Ascending aorta (tissue), 2 donors: ENCODE data around the gene CLMN. TPM values are rescaled to one million over a fixed set of nuclear protein-coding genes. Genes with fewer than 3 reads are reported as not detected.

Source experiments
- DNase-seq, 2 donors: peaks; one replicate each; pipeline ENCODE4 v3.0.0-alpha.2; 2019; ENCODE audit warnings: low spot score in 2 of 2
- H3K27ac ChIP-seq, 2 donors: fragments of 200-600 bp; sonication (generic); one replicate each; pipeline ENCODE4 v1.5.1; 2016 to 2017; ENCODE audit warnings: mild to moderate bottlenecking in 1 of 2
- H3K27me3 ChIP-seq: fragments of 200-600 bp; sonication (generic); one replicate; pipeline ENCODE4 v1.5.1; 2017
- H3K36me3 ChIP-seq, 2 donors: fragments of 200-600 bp; sonication (generic); one replicate each; pipeline ENCODE4 v1.5.1; 2016
- H3K4me1 ChIP-seq, 2 donors: fragments of 200-600 bp; sonication (generic); one replicate each; pipeline ENCODE4 v1.5.1; 2016 to 2017; ENCODE audit warnings: mild to moderate bottlenecking in 1 of 2
- H3K4me3 ChIP-seq, 2 donors: fragments of 200-600 bp; sonication (generic); one replicate each; pipeline ENCODE4 v1.5.1; 2016 to 2017; ENCODE audit warnings: mild to moderate bottlenecking in 1 of 2
- H3K9me3 ChIP-seq, 2 donors: fragments of 200-600 bp; sonication (generic); one replicate each; pipeline ENCODE4 v1.5.1; 2016
- CTCF ChIP-seq, 3 experiments: fragments of 200-600 bp in 2 of 3; fragments of 450-650 bp in 1 of 3; sonication (generic) in 2 of 3; IDR thresholded peaks; one replicate each; pipeline ENCODE4 v1.5.1; 2016 to 2019; ENCODE audit warnings: antibody characterized with exemption in 3 of 3, mild to moderate bottlenecking in 1 of 3, moderate library complexity in 1 of 3
- intact Hi-C: fragments of 100-400 bp; cut with DNase I; formaldehyde crosslinking; loops from one replicate; pipeline ENCODE4 v1.15.1; 2023
- total RNA-seq: library from RNA; depleted of rRNA; stranded (reverse); fragments of >200 nt; gene quantifications from one replicate; pipeline ENCODE4 v1.1.0, GENCODE V29; 2016

Gene CLMN
- total RNA-seq, 1 donor from 2014 or later: 4.7 TPM

GRCh38 chr14:95256776-95257060 is 63.0 kb downstream of the CLMN start:
- TF ChIP-seq CTCF (IDR thresholded peaks at IDR 0.05): no peak
- Histone ChIP-seq H3K36me3 (no peaks in the 10 kb centered on the region), H3K4me3 (no peak overlapping the region), H3K27me3 (no peaks in the 10 kb centered on the region), H3K9me3 (no peaks in the 10 kb centered on the region), H3K27ac (no peak overlapping the region), H3K4me1 (no peaks in the 10 kb centered on the region)
- DNase-seq: no peak
- intact Hi-C loops: no loop called here

GRCh38 chr14:95256002-95256775 is 63.5 kb downstream of the CLMN start:
- Histone ChIP-seq H3K4me3 (no peak overlapping the region), H3K27me3 (no peaks in the 10 kb centered on the region), H3K36me3 (no peaks in the 10 kb centered on the region), H3K9me3 (no peaks in the 10 kb centered on the region), H3K27ac (no peak overlapping the region), H3K4me1 (no peaks in the 10 kb centered on the region)
- intact Hi-C loops: no loop called here
- DNase-seq: no peak
- TF ChIP-seq CTCF (IDR thresholded peaks at IDR 0.05): no peak

- no peak for DNase-seq
- Histone ChIP-seq H3K27me3 (no peaks in the 10 kb centered on the region), H3K9me3 (no peaks in the 10 kb centered on the region), H3K4me3 (no peak overlapping the region), H3K27ac (no peak overlapping the region), H3K36me3 (no peaks in the 10 kb centered on the region), H3K4me1 (no peaks in the 10 kb centered on the region)
- TF ChIP-seq CTCF (IDR thresholded peaks at IDR 0.05): no peak
- intact Hi-C loops: no loop called here
These were observed 64.2 kb downstream of the CLMN start for GRCh38 chr14:95255487-95255886.

DNA sequence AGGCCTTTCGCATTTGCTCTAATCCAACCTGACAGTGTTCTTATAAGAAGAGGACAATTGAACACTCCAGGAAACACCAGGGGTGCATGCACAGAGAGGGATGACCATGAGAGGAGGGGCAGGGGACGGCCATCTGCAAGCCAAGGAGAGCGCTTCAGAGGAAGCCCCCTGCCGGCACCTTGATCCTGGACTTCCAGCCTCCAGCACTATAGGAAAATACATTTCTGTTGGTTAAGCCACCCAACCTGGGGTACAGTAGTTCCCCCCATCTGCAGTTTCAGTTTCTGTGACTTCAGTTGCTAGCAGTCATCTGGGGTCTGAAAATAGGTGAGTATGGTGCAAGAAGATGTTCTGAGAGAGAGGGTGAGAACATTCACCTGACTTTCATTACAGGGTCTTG is 64.7 kb downstream of the CLMN start:
- DNase-seq: no peak
- no peaks in the 10 kb centered on the region for H3K27me3 ChIP-seq
- no peaks in the 10 kb centered on the region for H3K9me3 ChIP-seq
- no peak overlapping the region for H3K27ac ChIP-seq
- H3K36me3 ChIP-seq: no peaks in the 10 kb centered on the region
- no peak for TF ChIP-seq CTCF (IDR thresholded peaks at IDR 0.05)
- no peak overlapping the region for H3K4me3 ChIP-seq
- intact Hi-C loops: no loop called here
- no peaks in the 10 kb centered on the region for H3K4me1 ChIP-seq

DNA sequence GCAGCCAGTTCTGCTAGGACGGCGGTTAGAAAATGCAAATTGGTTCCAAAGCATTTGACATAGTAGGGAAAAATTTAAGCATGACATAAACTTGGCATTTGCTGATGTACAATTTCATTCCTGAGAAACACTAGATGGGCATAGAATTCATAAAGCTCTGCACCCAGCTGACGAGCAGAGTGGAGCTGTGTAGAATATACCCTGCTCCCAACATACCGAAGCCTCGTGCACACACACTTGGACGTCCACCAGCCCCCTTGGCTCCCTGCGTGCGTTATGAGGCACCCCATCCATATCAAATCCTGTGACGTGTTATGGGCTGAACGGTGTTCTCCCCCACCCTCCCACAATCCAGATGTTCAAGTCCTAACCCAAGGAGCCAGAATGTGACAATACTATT is 65.4 kb downstream of the CLMN start:
- no peak for TF ChIP-seq CTCF (IDR thresholded peaks at IDR 0.05)
- Histone ChIP-seq H3K27me3 (no peaks in the 10 kb centered on the region), H3K36me3 (no peaks in the 10 kb centered on the region), H3K9me3 (no peaks in the 10 kb centered on the region), H3K4me1 (no peaks in the 10 kb centered on the region), H3K4me3 (no peak overlapping the region), H3K27ac (no peak overlapping the region)
- DNase-seq: no peak
- intact Hi-C loops: no loop called here
